Lung (tissue), 12 donors: ENCODE data around the gene DOCK6. TPM values are rescaled to one million over a fixed set of nuclear protein-coding genes. Genes with fewer than 3 reads are reported as not detected.

Experiments
- ATAC-seq: fragments of 200-7000 bp; cut with Tn5 transposase; one replicate; pipeline ENCODE4 v1.9.1; 2020; ENCODE audit warnings: moderate number of reproducible peaks; ENCODE audit not compliant: insufficient read depth, low FRiP score
- DNase-seq, 3 donors: peaks; one replicate each; pipeline ENCODE4 v3.0.0-alpha.2; 2013 to 2017
- H3K27ac ChIP-seq, 2 donors: one replicate each; pipeline ENCODE4 v1.5.1; 2013; ENCODE audit warnings: mild to moderate bottlenecking in 2 of 2, moderate library complexity in 2 of 2, control low read depth in 1 of 2, inconsistent platforms in 1 of 2, low read depth in 1 of 2, low read length in 1 of 2
- H3K27me3 ChIP-seq, 3 donors: one replicate each; pipeline ENCODE4 v1.5.1; 2013; ENCODE audit warnings: low read length in 2 of 3; ENCODE audit not compliant: control insufficient read depth in 3 of 3, insufficient read depth in 3 of 3
- H3K36me3 ChIP-seq, 4 donors: one replicate each; pipeline ENCODE4 v1.5.1; 2013; ENCODE audit warnings: low read length in 4 of 4, mild to moderate bottlenecking in 1 of 4, moderate library complexity in 1 of 4; ENCODE audit not compliant: control insufficient read depth in 4 of 4, insufficient read depth in 4 of 4
- H3K4me1 ChIP-seq, 5 donors: one replicate each; pipeline ENCODE4 v1.5.1; 2013; ENCODE audit warnings: low read length in 5 of 5, mild to moderate bottlenecking in 2 of 5, moderate library complexity in 1 of 5; ENCODE audit not compliant: control insufficient read depth in 5 of 5, insufficient read depth in 5 of 5
- H3K4me3 ChIP-seq: one replicate; pipeline ENCODE4 v1.5.1; 2013; ENCODE audit warnings: mild to moderate bottlenecking, control low read depth, moderate library complexity
- H3K9ac ChIP-seq, 2 donors: one replicate each; pipeline ENCODE4 v1.5.1; 2013; ENCODE audit warnings: low read length in 2 of 2, control low read depth in 1 of 2; ENCODE audit not compliant: insufficient read depth in 1 of 2
- H3K9me3 ChIP-seq, 4 donors: one replicate each; pipeline ENCODE4 v1.5.1; 2013; ENCODE audit warnings: low read length in 3 of 4, mild to moderate bottlenecking in 1 of 4, moderate library complexity in 1 of 4; ENCODE audit not compliant: control insufficient read depth in 4 of 4, insufficient read depth in 3 of 4
- CTCF ChIP-seq: IDR thresholded peaks from 2 replicates; pipeline ENCODE4 v1.5.1; 2012; ENCODE audit warnings: mild to moderate bottlenecking; ENCODE audit errors: control extremely low read depth, extremely low read depth
- WGBS, 2 donors: extraction: QIAGEN DNeasy Blood & Tissue Kit; methylation state at CpG; one replicate each; pipeline ENCODE4 v1.1.7; 2013; 5-methylcytosine and 5-hydroxymethylcytosine counted together
- polyA plus RNA-seq, 2 donors: library from polyadenylated mRNA; stranded (reverse); fragments of 200-250 nt; gene quantifications; one replicate each; pipeline ENCODE4 v1.2.1, GENCODE V29; 2013
- total RNA-seq, 2 donors: library from RNA; depleted of rRNA in 1 of 2; stranded (reverse); fragments of >200 nt in 1 of 2; gene quantifications; one replicate each; pipeline ENCODE4 v1.2.1, GENCODE V29; 2014 to 2021
- donor health status: control.
- donor health status: control.
- donor health status: Bipolar disorder and iron deficiency.
- donor health status: healthy.
- donor health status: DM: yes; HTN: yes; CAD: no.

DOCK6 gene
- total and polyA plus RNA-seq, 4 donors: 38.6 to 129 (median 73.7) TPM

GRCh38 chr19:11196406-11197287 lies 65.7 kb downstream of the DOCK6 start:
- WGBS, 2 donors: 11 to 14% methylated on average over 34 to 47 of the region's 47 CpGs
- Histone ChIP-seq H3K4me1 (peaks cover 0 to 18% (median 11%) of the 10 kb centered on the region in 5 donors), H3K36me3 (peaks cover 0 to 34% (median 26%) of the 10 kb centered on the region in 4 donors), H3K27ac (peak overlapping the region; percentile 82 to 90), H3K4me3 (peak overlapping the region; percentile 64), H3K9ac (peak overlapping the region; percentile 68), H3K27me3 (no peaks in the 10 kb centered on the region), H3K9me3 (no peaks in the 10 kb centered on the region)
- DNase-seq (peak; percentile 61 to 72 (median 63)), ATAC-seq (no peak)
- TF ChIP-seq CTCF: no peak

GRCh38 chr19:11195681-11196080 lies 66.6 kb downstream of the DOCK6 start:
- peaks cover 0 to 38% (median 26%) of the 10 kb centered on the region in 4 donors for H3K36me3 ChIP-seq
- ATAC-seq (no peak), DNase-seq (no peak)
- H3K4me3 ChIP-seq: peak overlapping the region; percentile 21
- peak overlapping the region; percentile 68 to 80 for H3K27ac ChIP-seq
- H3K9ac ChIP-seq: peak overlapping the region in 1 of 2 donors; percentile 62
- TF ChIP-seq CTCF: no peak
- WGBS, 2 donors: 64 to 67% methylated on average over 12 of the region's 12 CpGs
- H3K27me3 ChIP-seq: no peaks in the 10 kb centered on the region
- no peaks in the 10 kb centered on the region for H3K9me3 ChIP-seq
- H3K4me1 ChIP-seq: peaks cover 0 to 23% (median 13%) of the 10 kb centered on the region in 5 donors

- TF ChIP-seq CTCF: no peak
- Histone ChIP-seq H3K4me1 (peaks cover 0 to 30% (median 13%) of the 10 kb centered on the region in 5 donors), H3K9me3 (no peaks in the 10 kb centered on the region), H3K9ac (peak overlapping the region; percentile 25 to 62), H3K27ac (peak overlapping the region; percentile 68 to 80), H3K36me3 (peaks cover 0 to 42% (median 22%) of the 10 kb centered on the region in 4 donors), H3K27me3 (no peaks in the 10 kb centered on the region), H3K4me3 (peak overlapping the region; percentile 21)
- 8 to 18% methylated on average over 15 to 19 of the region's 20 CpGs for WGBS, 2 donors
- no peak for ATAC-seq
- DNase-seq: peak; percentile 79 to 90 (median 82)
Measured at GRCh38 chr19:11194656-11195558, 67.4 kb downstream of the DOCK6 start.
